Colonic mucosa (tissue), 4 donors: ENCODE data around the gene DIP2C. TPM values are rescaled to one million over a fixed set of nuclear protein-coding genes. Genes with fewer than 3 reads are reported as not detected.

Experiments
- DNase-seq: peaks from one replicate; pipeline ENCODE4 v3.0.0-alpha.2; 2020
- H3K27ac ChIP-seq: fragments of 200-600 bp; one replicate; pipeline ENCODE4 v1.8.0; 2021
- H3K27me3 ChIP-seq: fragments of 200-600 bp; one replicate; pipeline ENCODE4 v1.8.0; 2021
- H3K36me3 ChIP-seq: fragments of 200-600 bp; one replicate; pipeline ENCODE4 v1.8.0; 2021
- H3K4me1 ChIP-seq: fragments of 200-600 bp; one replicate; pipeline ENCODE4 v1.8.0; 2021; ENCODE audit warnings: mild to moderate bottlenecking
- H3K4me3 ChIP-seq: fragments of 200-600 bp; one replicate; pipeline ENCODE4 v1.8.0; 2021
- H3K9ac ChIP-seq, 2 donors: one replicate each; pipeline ENCODE4 v1.7.0; 2013; ENCODE audit warnings: control low read depth in 2 of 2, low read depth in 2 of 2, low read length in 2 of 2
- H3K9me3 ChIP-seq: fragments of 200-600 bp; one replicate; pipeline ENCODE4 v1.8.0; 2021
- intact Hi-C: fragments of 100-400 bp; cut with DNase I; formaldehyde crosslinking; loops from one replicate; pipeline ENCODE4 v1.14.1; 2022
- total RNA-seq, 2 donors: library from RNA; stranded (reverse); fragmentation: NEBNext Ultra II Directional in 1 of 2; extraction: Animal tissue kit (Norgen Biotek cat#: 25700) in 1 of 2; gene quantifications; one replicate each; pipeline ENCODE4 v1.2.1, GENCODE V29; 2021
- TF ChIP-seq, protein P1 (sequence below): fragments of 200-600 bp; IDR thresholded peaks from one replicate; pipeline ENCODE4 v1.8.0; 2022; ENCODE audit warnings: antibody characterized with exemption, mild to moderate bottlenecking
- donor health status: healthy.
- donor health status: DM: no; HTN: no; CAD: no.
- donor health status: DM: no; HTN: no; CAD: no.

The DIP2C gene
- total RNA-seq, 2 donors from 2014 or later = 7.6 to 11.2 TPM

DNA sequence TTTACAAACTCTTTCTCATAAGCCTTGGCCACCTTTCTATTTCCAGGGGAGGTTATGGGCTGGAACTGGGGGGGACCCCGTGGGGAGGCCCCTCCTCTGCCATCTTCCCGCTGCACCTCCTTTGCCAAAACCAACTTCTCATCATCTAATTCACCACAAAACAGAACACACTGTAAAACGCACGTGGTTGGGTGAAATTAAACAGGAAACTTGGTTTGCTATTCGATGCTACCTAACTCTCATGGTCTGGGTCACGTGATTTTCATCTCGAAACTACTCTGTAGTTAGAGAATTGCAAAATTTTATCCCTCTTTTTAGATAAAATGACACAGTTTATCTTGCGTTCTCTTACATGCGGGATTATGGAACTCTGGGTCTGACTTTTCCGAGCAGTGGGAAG lies 312.2 kb downstream of the DIP2C start:
- no peak overlapping the region for H3K4me3 ChIP-seq
- H3K9me3 ChIP-seq = no peaks in the 10 kb centered on the region
- H3K27ac ChIP-seq = no peak overlapping the region
- H3K27me3 ChIP-seq = no peaks in the 10 kb centered on the region
- TF ChIP-seq, protein P1, sequence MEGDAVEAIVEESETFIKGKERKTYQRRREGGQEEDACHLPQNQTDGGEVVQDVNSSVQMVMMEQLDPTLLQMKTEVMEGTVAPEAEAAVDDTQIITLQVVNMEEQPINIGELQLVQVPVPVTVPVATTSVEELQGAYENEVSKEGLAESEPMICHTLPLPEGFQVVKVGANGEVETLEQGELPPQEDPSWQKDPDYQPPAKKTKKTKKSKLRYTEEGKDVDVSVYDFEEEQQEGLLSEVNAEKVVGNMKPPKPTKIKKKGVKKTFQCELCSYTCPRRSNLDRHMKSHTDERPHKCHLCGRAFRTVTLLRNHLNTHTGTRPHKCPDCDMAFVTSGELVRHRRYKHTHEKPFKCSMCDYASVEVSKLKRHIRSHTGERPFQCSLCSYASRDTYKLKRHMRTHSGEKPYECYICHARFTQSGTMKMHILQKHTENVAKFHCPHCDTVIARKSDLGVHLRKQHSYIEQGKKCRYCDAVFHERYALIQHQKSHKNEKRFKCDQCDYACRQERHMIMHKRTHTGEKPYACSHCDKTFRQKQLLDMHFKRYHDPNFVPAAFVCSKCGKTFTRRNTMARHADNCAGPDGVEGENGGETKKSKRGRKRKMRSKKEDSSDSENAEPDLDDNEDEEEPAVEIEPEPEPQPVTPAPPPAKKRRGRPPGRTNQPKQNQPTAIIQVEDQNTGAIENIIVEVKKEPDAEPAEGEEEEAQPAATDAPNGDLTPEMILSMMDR = no peak
- H3K36me3 ChIP-seq = no peaks in the 10 kb centered on the region
- DNase-seq = no peak
- intact Hi-C loops = no loop called here
- H3K4me1 ChIP-seq = no peaks in the 10 kb centered on the region
- H3K9ac ChIP-seq = no peak overlapping the region

DNA sequence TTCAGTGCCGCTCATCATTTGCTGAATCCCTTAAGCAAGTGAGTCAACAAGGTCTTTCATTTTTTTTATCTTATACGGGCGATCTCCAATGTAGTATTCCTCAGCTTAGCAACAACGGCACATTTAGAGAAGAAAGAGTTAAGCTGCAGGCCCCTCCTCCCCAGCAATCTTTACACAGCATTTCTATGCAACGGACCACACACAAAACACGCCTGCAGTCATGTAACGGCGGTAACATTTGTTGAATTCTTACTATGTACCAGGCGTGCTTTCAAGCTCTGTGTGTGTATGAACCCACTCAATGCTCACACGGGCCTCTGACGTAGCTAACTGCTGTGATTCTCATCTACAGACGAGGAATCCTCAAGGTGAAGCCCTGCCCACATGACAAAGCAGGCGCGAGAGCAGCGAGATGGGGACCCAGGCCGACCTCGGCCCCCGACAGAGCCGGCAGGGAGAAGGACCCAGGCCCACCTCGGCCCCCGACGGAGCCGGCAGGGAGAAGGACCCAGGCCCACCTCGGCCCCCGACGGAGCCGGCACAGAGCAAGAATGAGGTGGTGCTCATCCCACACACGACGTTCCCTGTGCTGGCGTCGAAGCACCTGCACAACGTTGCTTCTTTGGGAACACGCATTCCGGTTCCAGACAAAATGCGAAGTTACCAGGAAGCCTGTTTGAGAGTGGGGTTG lies 313.5 kb downstream of the DIP2C start:
- H3K36me3 ChIP-seq = no peaks in the 10 kb centered on the region
- DNase-seq = no peak
- TF ChIP-seq, protein P1 = no peak
- no peaks in the 10 kb centered on the region for H3K27me3 ChIP-seq
- intact Hi-C loops = no loop called here
- H3K9ac ChIP-seq = no peak overlapping the region
- no peak overlapping the region for H3K4me3 ChIP-seq
- no peak overlapping the region for H3K27ac ChIP-seq
- no peaks in the 10 kb centered on the region for H3K4me1 ChIP-seq
- no peaks in the 10 kb centered on the region for H3K9me3 ChIP-seq

DNA sequence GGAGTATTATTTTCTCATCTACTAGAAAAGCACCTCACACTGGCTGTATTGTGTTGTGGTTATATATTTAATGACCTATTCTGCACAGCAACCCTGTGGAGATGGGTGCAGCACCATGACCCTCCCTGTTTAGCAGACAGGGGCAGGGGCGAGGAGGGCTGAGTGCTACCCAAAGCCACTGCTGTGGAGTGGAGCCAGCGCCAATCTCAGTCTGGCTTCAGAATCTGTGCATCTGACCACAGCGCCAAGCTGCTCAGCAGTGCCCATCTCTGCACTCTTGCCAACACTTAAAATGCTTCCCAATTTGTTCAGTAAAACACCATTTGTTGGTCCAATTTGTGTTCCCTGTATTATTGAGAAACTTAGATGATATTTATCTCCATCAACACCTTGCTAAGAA lies 315.1 kb downstream of the DIP2C start:
- Histone ChIP-seq H3K9ac (no peak overlapping the region), H3K9me3 (no peaks in the 10 kb centered on the region), H3K27me3 (no peaks in the 10 kb centered on the region), H3K4me1 (no peaks in the 10 kb centered on the region), H3K4me3 (no peak overlapping the region), H3K27ac (no peak overlapping the region), H3K36me3 (no peaks in the 10 kb centered on the region)
- DNase-seq = no peak
- TF ChIP-seq, protein P1 = no peak
- intact Hi-C loops = no loop called here

DNA sequence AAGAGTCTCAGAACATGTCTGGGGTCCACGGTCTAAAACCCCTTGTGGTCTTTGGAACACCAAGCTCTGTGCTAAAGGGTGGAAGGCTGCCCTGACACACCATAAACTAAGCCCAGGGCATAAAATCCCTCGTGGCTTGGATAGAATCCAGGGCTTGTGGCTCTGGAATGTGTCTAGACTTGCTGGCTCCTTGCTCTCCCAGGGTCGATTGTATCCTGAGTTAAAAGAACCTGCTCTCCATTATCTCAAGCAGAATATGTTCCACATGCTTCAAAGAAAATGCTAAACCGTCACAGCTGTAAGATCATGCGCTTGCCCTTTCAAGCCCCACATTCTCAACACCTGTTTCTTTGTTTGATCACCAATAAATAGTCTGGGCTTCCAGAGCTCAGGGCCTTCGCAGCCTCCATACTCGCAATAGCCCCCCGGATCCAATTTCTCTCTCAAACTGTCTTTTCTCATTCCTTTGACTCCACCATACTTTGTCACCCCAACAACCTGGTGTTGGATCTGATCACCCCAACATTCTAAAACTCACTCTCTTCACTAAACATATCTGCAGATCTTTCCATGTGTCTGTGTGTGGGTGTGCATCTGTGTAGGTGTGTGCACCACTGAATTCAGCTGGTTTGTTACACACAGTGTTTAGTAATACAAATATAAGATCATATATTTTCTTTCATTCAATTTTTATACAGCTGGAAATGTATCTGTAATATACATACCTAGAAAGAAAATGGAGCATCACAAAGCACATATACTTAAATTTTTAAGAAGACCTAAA lies 315.8 kb downstream of the DIP2C start:
- no peak for DNase-seq
- Histone ChIP-seq H3K9me3 (no peaks in the 10 kb centered on the region), H3K36me3 (no peaks in the 10 kb centered on the region), H3K4me3 (no peak overlapping the region), H3K4me1 (no peaks in the 10 kb centered on the region), H3K27me3 (no peaks in the 10 kb centered on the region), H3K9ac (no peak overlapping the region), H3K27ac (no peak overlapping the region)
- intact Hi-C loops = no loop called here
- TF ChIP-seq, protein P1 = no peak

DNA sequence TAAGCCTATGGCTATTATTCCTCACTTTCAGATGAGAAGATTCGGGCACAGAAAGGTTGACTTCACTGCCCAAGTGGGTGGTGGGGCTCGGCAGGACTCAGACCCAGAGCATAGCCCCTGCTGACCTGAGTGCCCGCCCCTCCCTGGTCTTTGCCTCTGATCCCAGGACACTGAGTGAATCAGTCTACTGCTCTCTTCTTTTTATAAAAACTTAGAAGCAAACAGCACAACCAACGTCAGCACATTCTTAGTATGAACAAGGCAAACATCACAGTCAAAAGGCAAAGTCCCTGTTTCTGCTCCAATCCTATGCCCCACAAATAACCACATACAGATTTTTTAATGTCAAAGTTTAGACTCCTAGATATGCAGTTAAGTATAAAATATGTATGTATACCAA lies 316.5 kb downstream of the DIP2C start:
- intact Hi-C loops = no loop called here
- H3K27ac ChIP-seq = no peak overlapping the region
- H3K9ac ChIP-seq = no peak overlapping the region
- no peaks in the 10 kb centered on the region for H3K9me3 ChIP-seq
- TF ChIP-seq, protein P1 = no peak
- DNase-seq = no peak
- H3K4me3 ChIP-seq = no peak overlapping the region
- H3K36me3 ChIP-seq = no peaks in the 10 kb centered on the region
- H3K4me1 ChIP-seq = no peaks in the 10 kb centered on the region
- no peaks in the 10 kb centered on the region for H3K27me3 ChIP-seq
